PFSK-1 (cell line): Measurements from ENCODE around the gene MFAP3.

ENCODE experiments used
- FOXP2 ChIP-seq: optimal IDR thresholded peaks from 2 replicates; pipeline ENCODE3; 2011; ENCODE audit warnings: borderline replicate concordance, control low read depth, inconsistent platforms; ENCODE audit not compliant: insufficient read depth; ENCODE audit errors: extremely low read length, extremely low read depth
- POLR2AphosphoS5 ChIP-seq: IDR thresholded peaks from 2 replicates; pipeline ENCODE4 v1.6.1; 2012; ENCODE audit warnings: low read depth, mild to moderate bottlenecking, control low read depth, low read length, moderate library complexity
- SIN3A ChIP-seq: IDR thresholded peaks from 2 replicates; pipeline ENCODE4 v1.6.1; 2012; ENCODE audit warnings: mild to moderate bottlenecking, low read length, moderate library complexity, borderline replicate concordance; ENCODE audit not compliant: insufficient read depth
- TAF1 ChIP-seq: IDR thresholded peaks from 2 replicates; pipeline ENCODE4 v1.6.1; 2012; ENCODE audit warnings: low read length, control low read depth, borderline replicate concordance; ENCODE audit not compliant: insufficient read depth
- TF ChIP-seq, protein P1 (sequence below), 2 experiments: IDR thresholded peaks; 2 replicates each; pipeline versions ENCODE4 v1.6.1 to v1.8.0; 2011 to 2012; ENCODE audit warnings: low read depth in 2 of 2, low read length in 2 of 2, control low read depth in 1 of 2, inconsistent platforms in 1 of 2, mild to moderate bottlenecking in 1 of 2, moderate library complexity in 1 of 2; ENCODE audit not compliant: insufficient read depth in 1 of 2

The MFAP3 gene

GRCh38 chr5:154078272-154078671 is 39.5 kb downstream of the MFAP3 start:
- TF ChIP-seq POLR2AphosphoS5 (no peak), TAF1 (no peak), SIN3A (no peak), FOXP2 (no peak)
- TF ChIP-seq, protein P1, sequence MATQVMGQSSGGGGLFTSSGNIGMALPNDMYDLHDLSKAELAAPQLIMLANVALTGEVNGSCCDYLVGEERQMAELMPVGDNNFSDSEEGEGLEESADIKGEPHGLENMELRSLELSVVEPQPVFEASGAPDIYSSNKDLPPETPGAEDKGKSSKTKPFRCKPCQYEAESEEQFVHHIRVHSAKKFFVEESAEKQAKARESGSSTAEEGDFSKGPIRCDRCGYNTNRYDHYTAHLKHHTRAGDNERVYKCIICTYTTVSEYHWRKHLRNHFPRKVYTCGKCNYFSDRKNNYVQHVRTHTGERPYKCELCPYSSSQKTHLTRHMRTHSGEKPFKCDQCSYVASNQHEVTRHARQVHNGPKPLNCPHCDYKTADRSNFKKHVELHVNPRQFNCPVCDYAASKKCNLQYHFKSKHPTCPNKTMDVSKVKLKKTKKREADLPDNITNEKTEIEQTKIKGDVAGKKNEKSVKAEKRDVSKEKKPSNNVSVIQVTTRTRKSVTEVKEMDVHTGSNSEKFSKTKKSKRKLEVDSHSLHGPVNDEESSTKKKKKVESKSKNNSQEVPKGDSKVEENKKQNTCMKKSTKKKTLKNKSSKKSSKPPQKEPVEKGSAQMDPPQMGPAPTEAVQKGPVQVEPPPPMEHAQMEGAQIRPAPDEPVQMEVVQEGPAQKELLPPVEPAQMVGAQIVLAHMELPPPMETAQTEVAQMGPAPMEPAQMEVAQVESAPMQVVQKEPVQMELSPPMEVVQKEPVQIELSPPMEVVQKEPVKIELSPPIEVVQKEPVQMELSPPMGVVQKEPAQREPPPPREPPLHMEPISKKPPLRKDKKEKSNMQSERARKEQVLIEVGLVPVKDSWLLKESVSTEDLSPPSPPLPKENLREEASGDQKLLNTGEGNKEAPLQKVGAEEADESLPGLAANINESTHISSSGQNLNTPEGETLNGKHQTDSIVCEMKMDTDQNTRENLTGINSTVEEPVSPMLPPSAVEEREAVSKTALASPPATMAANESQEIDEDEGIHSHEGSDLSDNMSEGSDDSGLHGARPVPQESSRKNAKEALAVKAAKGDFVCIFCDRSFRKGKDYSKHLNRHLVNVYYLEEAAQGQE (IDR thresholded peaks at IDR 0.05; ENCODE audit: insufficient read depth in 1 of 2, low read depth in 2 of 2, low read length in 2 of 2), result no peak; a peak in 1 of 4 replicates

DNA sequence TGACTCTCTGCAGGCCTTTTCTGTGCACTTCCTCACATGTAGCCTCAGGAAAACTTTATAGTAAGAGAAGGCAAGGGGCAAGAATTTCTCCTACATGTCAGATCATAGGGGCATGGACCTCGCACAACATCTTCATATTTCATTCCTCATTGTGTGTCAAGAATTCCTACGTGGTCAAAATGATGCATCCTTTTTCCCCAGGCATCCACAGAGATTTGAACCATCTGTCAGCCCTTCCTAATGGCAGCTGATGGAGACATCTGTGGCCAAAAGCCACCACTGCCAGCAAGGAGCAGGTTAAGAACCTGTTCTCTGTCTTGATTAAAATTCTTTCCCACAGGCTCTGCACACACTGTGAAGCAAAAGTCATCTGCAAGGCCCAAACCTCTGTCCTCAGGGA is 42.5 kb downstream of the MFAP3 start:
- TF ChIP-seq SIN3A (no peak), POLR2AphosphoS5 (no peak), FOXP2 (no peak), TAF1 (no peak)
- TF ChIP-seq, protein P1 (IDR thresholded peaks at IDR 0.05; ENCODE audit: insufficient read depth in 1 of 2, low read depth in 2 of 2, low read length in 2 of 2), result no peak

GRCh38 chr5:154084062-154084639 is 45.4 kb downstream of the MFAP3 start:
- TF ChIP-seq SIN3A (no peak), TAF1 (no peak), FOXP2 (no peak), POLR2AphosphoS5 (no peak)
- TF ChIP-seq, protein P1 (IDR thresholded peaks at IDR 0.05; ENCODE audit: insufficient read depth in 1 of 2, low read depth in 2 of 2, low read length in 2 of 2), result no peak

GRCh38 chr5:154086146-154086545 is 47.4 kb downstream of the MFAP3 start:
- TF ChIP-seq TAF1 (no peak), FOXP2 (no peak), SIN3A (no peak)

- no peak for TF ChIP-seq FOXP2
- TF ChIP-seq, protein P1 (IDR thresholded peaks at IDR 0.05; ENCODE audit: insufficient read depth in 1 of 2, low read depth in 2 of 2, low read length in 2 of 2), result no peak
- TF ChIP-seq POLR2AphosphoS5, result no peak
- TF ChIP-seq TAF1, result no peak
- no peak for TF ChIP-seq SIN3A
These were observed 47.9 kb downstream of the MFAP3 start for GRCh38 chr5:154086641-154087040.
